Measurements from ENCODE around the gene NOSTRIN. TPM values are rescaled to one million over a fixed set of nuclear protein-coding genes. Genes with fewer than 3 reads are reported as not detected.
A peak's percentile ranks its signal among the peaks of the same experiment; 100 is the strongest.
"Not testable (repeated sequence)": the region's sequence is repeated elsewhere in the genome, so short reads cannot be mapped to it uniquely, and the experiment has no call there.

Gene NOSTRIN
- total RNA-seq, 1 donor from 2014 or later: 0.98 TPM

DNA sequence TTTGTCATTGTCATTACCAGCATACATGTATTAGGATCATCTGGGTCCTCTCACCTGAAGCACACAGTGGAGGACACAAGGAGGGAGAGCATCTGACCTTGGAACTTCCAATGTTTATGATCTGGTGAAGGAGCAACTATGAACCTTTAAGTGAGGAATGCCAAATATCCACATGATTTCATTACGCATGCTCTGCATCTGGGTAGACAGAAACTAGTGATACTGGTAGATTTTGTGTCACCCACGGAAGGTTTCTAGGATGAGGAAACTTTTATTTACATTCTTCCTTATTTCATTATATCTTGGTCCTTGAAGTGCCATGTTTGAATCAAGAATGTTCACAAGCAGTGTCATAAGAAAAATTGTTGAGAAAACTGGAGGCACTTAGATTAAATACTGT lies 55.7 kb downstream of the NOSTRIN start:
- no peak overlapping the region for H3K27ac Mint-ChIP-seq
- H3K4me1 Mint-ChIP-seq: no peaks in the 10 kb centered on the region
- no peak overlapping the region for H3K4me3 Mint-ChIP-seq
- peaks cover 7% of the 10 kb centered on the region for H3K36me3 Mint-ChIP-seq
- no peaks in the 10 kb centered on the region for H3K27me3 Mint-ChIP-seq (ENCODE audit: low read depth)
- no peak for DNase-seq (ENCODE audit: low spot score in 2 of 2, unreplicated experiment in 2 of 2)
- peaks cover 3% of the 10 kb centered on the region for H3K9me3 Mint-ChIP-seq
- TF ChIP-seq, protein P1, sequence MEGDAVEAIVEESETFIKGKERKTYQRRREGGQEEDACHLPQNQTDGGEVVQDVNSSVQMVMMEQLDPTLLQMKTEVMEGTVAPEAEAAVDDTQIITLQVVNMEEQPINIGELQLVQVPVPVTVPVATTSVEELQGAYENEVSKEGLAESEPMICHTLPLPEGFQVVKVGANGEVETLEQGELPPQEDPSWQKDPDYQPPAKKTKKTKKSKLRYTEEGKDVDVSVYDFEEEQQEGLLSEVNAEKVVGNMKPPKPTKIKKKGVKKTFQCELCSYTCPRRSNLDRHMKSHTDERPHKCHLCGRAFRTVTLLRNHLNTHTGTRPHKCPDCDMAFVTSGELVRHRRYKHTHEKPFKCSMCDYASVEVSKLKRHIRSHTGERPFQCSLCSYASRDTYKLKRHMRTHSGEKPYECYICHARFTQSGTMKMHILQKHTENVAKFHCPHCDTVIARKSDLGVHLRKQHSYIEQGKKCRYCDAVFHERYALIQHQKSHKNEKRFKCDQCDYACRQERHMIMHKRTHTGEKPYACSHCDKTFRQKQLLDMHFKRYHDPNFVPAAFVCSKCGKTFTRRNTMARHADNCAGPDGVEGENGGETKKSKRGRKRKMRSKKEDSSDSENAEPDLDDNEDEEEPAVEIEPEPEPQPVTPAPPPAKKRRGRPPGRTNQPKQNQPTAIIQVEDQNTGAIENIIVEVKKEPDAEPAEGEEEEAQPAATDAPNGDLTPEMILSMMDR (IDR thresholded peaks at IDR 0.05; ENCODE audit: unreplicated experiment): no peak

- not testable (repeated sequence) for H3K27me3 Mint-ChIP-seq (ENCODE audit: low read depth); DNase-seq (ENCODE audit: low spot score in 2 of 2, unreplicated experiment in 2 of 2); H3K4me3 Mint-ChIP-seq; H3K9me3 Mint-ChIP-seq; H3K27ac Mint-ChIP-seq; H3K4me1 Mint-ChIP-seq
- peaks cover 35% of the 10 kb centered on the region for H3K36me3 Mint-ChIP-seq
Measured at GRCh38 chr2:168867164-168867563, 64.7 kb downstream of the NOSTRIN start.

- H3K4me3 Mint-ChIP-seq; H3K27me3 Mint-ChIP-seq (ENCODE audit: low read depth); H3K9me3 Mint-ChIP-seq; H3K4me1 Mint-ChIP-seq; DNase-seq (ENCODE audit: low spot score in 2 of 2, unreplicated experiment in 2 of 2); H3K27ac Mint-ChIP-seq: not testable (repeated sequence)
- H3K36me3 Mint-ChIP-seq: peaks cover 26% of the 10 kb centered on the region
Measured at GRCh38 chr2:168870369-168870768, 67.9 kb downstream of the NOSTRIN start.

DNA sequence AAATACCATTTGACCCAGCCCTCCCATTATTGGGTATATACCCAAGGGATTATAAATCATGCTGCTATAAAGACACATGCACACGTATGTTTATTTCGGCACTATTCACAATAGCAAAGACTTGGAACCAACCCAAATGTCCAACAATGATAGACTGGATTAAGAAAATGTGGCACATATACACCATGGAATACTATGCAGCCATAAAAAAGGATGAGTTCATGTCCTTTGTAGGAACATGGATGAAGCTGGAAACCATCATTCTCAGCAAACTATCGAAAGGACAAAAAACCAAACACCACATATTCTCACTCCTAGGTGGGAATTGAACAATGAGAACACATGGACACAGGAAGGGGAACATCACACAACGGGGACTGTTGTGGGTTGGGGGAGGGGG lies 68.4 kb downstream of the NOSTRIN start:
- DNase-seq (ENCODE audit: low spot score in 2 of 2, unreplicated experiment in 2 of 2); H3K27ac Mint-ChIP-seq; H3K4me1 Mint-ChIP-seq; H3K4me3 Mint-ChIP-seq; H3K27me3 Mint-ChIP-seq (ENCODE audit: low read depth); H3K9me3 Mint-ChIP-seq: not testable (repeated sequence)
- peaks cover 23% of the 10 kb centered on the region for H3K36me3 Mint-ChIP-seq

GRCh38 chr2:168874368-168875054 lies 72.1 kb downstream of the NOSTRIN start:
- DNase-seq (ENCODE audit: low spot score in 2 of 2, unreplicated experiment in 2 of 2): no peak
- Mint-ChIP-seq H3K27ac (no peak overlapping the region), H3K27me3 (ENCODE audit: low read depth) (no peaks in the 10 kb centered on the region), H3K36me3 (peaks cover 5% of the 10 kb centered on the region), H3K4me3 (no peak overlapping the region), H3K9me3 (peaks cover under 1% of the 10 kb centered on the region), H3K4me1 (peaks cover 2% of the 10 kb centered on the region)
- TF ChIP-seq, protein P1 (IDR thresholded peaks at IDR 0.05; ENCODE audit: unreplicated experiment): no peak

GRCh38 chr2:168882163-168882562 lies 79.7 kb downstream of the NOSTRIN start:
- H3K4me3 Mint-ChIP-seq; H3K27ac Mint-ChIP-seq; H3K27me3 Mint-ChIP-seq (ENCODE audit: low read depth); H3K4me1 Mint-ChIP-seq; H3K36me3 Mint-ChIP-seq; H3K9me3 Mint-ChIP-seq; DNase-seq (ENCODE audit: low spot score in 2 of 2, unreplicated experiment in 2 of 2): not testable (repeated sequence)

DNA sequence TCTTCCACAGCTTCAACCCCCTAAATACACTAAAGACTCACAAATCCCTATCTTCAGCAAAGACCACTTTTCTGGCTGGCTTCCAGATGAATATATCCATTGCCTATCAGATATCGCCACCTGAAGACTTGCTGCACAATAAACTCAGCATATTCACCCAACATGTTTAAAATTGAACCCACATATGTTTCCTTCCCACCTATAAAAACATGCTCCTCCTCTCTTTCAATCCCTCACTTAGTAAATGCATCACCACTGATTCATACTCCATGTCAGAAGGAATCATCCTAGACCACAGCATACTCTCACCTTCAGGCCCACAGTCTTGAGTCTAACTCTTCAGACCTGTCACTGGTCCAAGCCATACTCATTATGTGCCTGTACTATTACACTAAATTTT lies 82.5 kb downstream of the NOSTRIN start:
- no peak for DNase-seq (ENCODE audit: low spot score in 2 of 2, unreplicated experiment in 2 of 2)
- Mint-ChIP-seq H3K4me3 (no peak overlapping the region), H3K4me1 (peaks cover 9% of the 10 kb centered on the region), H3K27me3 (ENCODE audit: low read depth) (no peaks in the 10 kb centered on the region), H3K27ac (no peak overlapping the region), H3K9me3 (peaks cover 5% of the 10 kb centered on the region), H3K36me3 (peaks cover 11% of the 10 kb centered on the region)
- TF ChIP-seq, protein P1 (IDR thresholded peaks at IDR 0.05; ENCODE audit: unreplicated experiment): no peak

DNA sequence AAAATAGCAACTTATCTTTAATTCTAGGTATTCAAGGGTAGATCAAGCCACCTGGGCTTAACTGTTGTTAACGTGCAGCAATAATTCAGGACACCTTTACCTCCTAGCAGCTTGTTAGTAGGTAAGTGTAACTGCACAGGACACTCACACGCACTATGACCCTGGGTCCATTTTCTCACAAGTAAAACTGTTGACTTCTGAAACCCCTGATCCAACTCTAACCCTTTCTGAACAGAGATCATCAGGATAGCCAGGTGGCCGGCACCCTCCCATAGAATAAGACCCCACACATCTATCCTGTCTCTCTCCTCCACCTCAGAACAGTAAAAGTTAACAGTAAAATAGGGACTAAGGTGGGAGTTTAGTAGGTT lies 87.2 kb downstream of the NOSTRIN start:
- H3K27ac Mint-ChIP-seq: no peak overlapping the region
- H3K9me3 Mint-ChIP-seq: no peaks in the 10 kb centered on the region
- peaks cover 9% of the 10 kb centered on the region for H3K36me3 Mint-ChIP-seq
- no peak for DNase-seq (ENCODE audit: low spot score in 2 of 2, unreplicated experiment in 2 of 2)
- TF ChIP-seq, protein P1 (IDR thresholded peaks at IDR 0.05; ENCODE audit: unreplicated experiment): no peak
- H3K4me3 Mint-ChIP-seq: peak overlapping the region; percentile 91
- H3K4me1 Mint-ChIP-seq: peaks cover 17% of the 10 kb centered on the region
- peaks cover 10% of the 10 kb centered on the region for H3K27me3 Mint-ChIP-seq (ENCODE audit: low read depth)

All from mesothelial cell of epicardium (in vitro differentiated cells).